GM21737 (cell line): ENCODE data around the gene TMEM200A.

Source experiments
- ATAC-seq: cut with Tn5 transposase; IDR thresholded peaks from one replicate; pipeline ENCODE4 v1.9.1; 2021; ENCODE audit warnings: mild to moderate bottlenecking, moderate library complexity; ENCODE audit not compliant: unreplicated experiment

TMEM200A gene

DNA sequence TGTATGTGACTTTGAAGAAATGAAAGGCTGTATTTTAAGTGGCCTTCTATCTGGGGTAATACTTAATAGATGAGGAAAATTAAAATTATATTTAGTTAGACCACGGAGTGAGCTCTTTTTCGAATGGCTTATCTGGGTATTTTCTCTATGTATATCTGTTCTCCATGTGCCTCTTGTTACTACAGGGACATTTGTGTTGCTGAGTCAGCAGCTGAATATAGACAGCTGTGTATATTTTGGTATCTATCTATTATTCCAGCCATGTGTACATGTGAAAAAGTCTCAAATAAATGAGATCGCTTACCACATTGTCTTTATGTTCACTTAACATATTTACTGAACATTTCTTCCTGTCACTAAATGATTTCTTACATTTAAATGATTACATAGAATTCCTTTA, 57.2 kb downstream of the TMEM200A start:
- ATAC-seq, result no peak

DNA sequence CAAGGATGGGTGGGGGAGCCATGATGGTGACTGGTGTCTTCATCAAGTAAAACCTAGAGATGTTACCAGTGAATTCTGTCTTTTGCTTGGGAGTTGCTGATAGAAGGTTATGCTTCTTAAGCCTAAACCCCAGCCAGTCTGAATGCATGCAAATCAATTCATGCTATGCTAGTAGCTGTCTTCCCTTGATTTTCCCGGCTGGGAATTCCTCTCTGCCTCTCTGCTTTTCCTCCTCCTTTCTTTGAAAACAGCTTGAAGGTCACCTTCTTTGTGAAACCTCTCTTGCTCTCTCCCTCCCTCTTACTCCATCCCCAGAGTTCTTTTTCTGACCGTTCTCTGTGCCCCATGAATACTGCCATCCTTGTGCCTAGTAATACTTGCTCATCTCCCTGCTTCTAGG, 58.9 kb downstream of the TMEM200A start:
- no peak for ATAC-seq

DNA sequence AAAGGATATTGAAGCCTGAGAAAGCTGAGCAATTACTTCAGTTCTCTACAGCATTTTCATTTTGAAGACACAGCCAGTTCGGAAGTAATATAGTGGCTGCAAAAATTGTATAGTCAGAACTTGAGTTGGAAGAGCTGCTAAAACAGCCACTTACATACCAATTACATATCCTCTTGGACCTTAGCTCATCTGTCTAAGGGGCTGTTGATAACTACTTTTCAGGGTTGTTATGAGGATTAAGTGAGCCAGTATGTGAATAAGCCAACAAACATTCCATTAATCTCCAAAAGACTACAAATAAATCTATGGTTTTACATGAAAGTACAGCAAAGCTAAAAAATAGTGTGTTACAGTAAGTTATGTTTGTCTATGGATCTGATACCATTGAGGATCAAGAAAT, 59.7 kb downstream of the TMEM200A start:
- no peak for ATAC-seq

DNA sequence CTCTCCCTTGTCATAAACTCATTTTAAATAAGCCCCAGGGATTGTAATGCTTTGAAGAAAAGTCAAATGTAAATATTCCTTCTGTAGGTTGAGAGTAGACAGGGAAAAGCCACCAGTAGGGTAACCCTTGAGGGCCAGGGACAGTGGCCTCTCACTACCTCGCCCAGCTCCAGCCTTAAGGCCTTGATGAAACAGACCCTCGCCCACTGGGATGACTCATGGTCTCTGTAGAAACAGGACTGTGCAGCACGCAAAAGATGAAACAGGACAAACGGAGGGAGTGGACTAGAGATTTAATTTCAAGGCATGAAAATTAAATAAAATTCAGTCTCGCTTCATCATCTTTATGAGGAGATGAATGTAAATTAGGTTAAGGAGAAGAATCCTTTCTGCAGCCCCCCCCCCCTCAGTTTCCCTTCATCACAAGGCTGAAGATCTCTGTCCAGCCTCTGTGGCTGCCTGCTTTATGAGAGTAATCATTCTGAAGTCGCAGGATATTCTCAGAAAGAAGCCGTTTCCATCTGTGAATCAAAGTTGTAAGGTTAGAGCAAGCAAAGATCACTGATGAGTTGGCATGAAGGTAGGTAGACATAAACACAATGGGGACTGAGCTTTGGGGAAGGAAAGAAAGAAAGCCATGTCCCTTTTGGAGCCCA, 60.4 kb downstream of the TMEM200A start:
- no peak for ATAC-seq

DNA sequence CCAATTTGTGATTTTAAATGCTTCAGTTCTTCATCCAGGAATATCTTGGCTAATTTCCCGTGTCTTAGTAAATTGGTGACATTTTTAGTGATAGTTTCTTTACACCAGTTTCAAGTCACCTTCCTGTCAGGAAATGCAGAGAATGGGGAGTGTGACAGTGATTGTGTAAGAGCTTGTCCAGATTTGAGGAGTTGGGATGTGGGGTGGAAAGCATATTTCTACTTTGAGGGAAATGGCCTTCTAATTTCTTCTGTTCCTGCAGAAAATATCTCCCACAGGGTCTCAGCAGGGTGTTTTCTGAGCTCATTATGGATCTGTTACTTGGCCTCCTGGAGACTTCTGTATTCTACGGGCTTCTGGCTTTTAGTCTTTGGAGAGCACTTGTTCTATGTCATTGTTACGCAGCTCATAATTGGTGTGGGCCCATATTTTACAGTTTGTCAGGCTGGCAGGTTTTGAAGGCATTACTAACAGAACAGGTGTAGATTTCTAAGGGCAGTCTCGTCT, 65.6 kb downstream of the TMEM200A start:
- ATAC-seq, result no peak

DNA sequence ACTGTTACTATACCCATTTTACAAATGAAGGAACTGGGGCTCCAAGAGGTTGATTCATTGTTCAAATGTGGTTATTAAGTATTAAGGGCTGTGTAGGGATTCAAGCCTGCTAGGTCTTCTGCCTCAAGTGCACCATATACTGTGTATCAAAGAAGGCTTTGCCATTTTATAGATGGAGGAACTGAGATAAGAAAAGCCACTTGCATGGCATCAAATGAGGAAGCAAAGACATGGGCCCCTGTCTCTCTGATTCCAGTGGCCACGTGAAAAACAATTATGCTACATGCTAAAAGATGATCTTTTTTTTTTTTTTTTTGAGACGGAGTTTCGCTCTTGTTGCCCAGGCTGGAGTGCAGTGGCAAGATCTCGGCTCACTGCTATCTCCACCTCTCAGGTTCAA, 67.0 kb downstream of the TMEM200A start:
- no peak for ATAC-seq

DNA sequence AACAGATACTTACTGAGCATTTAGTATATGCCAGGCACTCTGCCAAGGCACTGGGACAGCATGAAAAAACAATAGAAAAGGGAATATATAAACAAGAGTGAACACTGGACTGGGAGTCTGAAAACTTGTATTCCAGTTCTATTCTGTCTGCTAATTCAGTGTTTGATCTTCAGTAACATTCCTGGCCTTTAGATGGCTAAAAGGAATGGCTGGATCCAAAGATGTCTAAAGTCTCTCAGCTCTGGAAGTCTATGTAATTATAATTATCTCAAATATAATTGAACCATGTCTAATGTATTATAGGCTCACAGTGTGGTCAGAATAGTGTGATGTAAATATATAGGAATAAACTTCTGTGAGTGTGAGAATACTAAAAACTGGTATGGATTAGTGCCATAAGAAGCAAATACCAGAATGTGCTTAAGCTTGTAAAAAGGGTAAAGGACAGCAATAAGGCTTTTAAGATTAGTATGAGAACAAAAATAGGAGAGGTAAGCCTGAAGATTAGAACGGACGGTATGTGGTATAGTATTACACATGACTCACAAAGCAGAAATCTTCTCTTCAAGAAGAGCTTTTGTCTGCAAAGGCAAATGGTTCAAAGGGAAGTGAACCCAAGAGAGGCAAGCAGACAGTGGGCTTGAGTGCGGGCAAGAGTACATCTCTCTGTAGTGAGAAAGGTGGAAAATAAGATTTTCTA, 68.5 kb downstream of the TMEM200A start:
- no peak for ATAC-seq

DNA sequence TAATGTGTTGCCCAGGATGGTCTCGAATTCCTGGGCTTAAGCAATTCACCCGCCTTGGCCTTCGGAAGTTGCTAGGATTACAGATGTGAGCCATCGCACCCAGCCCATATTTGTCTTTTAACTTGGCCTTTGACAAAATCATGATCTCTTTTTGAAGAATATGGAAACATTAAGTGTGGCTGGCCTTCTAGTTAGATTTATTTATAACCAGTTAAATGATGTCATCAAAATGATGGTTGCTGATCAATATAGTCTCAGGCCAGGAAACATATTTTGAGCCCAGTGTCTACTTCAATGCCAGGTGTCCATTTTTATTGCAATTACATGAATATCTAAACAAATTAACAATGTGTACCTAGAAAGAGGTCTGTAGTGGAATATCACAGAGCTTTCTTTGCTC, 69.4 kb downstream of the TMEM200A start:
- no peak for ATAC-seq

DNA sequence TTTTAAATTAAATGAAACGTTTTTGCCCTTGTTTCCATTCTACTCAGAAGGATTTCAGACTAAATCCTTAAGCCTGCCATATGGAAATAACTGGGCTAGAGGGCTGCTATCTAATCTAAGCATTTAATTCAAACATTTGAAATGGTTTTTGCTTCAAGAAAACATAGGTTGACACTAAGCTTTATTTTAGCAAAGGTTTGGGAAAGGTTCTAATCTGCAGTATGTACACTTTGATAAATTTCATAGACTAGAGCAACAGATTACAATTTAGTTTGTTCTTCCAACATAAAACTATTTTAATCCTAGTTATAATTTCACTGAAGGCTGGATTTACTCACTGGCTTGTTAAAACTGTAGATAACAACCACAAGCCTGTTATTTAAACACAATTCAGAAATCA, 72.1 kb downstream of the TMEM200A start:
- ATAC-seq, result no peak

DNA sequence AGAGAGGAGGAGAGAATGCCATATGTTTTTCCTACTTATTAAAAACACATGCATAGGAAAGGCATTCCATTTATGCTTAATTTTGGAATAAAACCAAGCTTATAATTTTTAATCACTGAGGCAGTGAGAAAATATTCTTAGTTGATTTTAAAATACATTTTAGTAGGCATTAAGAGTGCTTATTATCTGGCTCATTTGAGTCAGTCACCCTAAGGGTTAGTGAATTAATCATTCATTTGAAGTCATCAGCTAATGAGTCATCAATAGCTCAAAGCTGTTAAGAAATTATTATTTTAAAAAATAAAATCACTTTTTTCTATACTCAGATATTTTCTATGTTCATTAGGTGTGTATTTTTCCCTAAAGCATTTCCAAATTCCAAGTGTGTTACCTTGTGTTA, 81.6 kb downstream of the TMEM200A start:
- ATAC-seq, result no peak

DNA sequence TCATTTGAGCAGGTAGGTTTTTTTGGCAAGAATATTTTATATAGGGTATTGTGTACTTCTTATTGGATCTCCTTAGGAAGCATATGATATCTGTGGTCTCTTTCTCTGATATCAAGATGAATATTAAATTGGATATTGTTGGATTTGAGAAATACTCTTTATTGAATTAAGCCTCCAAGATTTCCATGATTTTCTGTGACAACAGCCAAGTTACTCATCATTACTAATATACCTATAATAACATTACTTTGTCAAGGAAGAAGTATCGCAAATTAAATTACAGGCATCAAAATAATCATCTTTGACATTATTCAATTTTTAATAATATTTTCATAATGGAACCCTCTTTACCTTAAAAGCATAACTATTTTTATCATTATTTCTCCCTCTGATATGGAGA, 86.5 kb downstream of the TMEM200A start:
- ATAC-seq, result no peak

DNA sequence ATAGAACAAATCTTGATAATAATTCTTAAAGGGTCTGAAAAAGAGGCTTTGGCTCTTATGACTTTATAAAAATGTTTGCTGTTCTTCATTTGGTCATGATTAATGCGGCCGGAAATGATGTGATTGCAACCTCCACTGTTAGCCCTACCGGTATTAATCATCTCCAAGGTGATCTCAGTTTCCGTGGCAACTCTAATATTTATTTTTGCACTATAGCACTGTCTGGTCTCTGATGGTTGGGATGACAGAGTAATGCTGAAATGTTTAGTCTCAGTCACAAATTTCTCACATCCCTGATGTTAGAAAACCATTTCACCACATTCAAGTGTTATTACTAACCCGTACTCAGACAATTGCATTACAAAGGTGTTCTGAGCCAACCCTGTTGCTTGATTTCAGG, 87.4 kb downstream of the TMEM200A start:
- no peak for ATAC-seq

DNA sequence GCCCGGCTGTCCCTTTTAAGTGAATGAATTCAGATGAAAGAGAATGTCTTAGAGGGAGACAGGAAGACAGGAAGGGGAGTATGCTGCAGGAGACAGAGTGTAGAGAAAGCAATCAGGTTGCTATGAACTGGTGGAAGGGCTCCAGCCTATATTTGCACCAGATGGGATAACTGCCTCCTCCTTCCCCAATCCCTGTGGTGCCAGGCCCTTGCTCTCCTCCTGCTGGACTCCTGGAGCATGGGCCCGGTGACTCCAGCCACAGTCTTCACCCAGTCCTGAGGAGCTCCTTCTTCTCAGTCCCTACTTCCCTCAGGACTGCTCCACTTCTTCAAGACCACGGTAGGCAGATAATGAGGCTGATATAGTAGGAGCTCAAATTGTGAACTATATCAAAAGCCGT, 91.8 kb downstream of the TMEM200A start:
- ATAC-seq, result no peak

DNA sequence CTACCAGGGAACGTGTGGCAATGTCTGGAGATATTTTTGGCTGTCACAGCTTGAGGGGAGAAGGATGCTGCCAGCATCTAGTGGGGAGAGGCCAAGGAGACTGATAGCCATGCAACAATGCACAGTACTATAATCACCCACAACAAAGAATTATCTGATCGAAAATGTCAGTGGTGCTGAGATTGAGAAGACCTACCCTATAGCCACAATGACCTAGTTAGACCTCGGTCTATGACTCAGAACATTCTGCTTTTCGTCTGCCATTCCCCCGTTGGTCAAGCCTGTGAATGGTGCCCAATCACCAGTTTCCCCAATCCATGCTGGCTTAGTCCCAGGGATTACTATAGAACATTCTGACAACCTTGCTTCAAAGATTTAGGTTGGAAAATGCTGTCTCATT, 93.5 kb downstream of the TMEM200A start:
- ATAC-seq, result no peak

DNA sequence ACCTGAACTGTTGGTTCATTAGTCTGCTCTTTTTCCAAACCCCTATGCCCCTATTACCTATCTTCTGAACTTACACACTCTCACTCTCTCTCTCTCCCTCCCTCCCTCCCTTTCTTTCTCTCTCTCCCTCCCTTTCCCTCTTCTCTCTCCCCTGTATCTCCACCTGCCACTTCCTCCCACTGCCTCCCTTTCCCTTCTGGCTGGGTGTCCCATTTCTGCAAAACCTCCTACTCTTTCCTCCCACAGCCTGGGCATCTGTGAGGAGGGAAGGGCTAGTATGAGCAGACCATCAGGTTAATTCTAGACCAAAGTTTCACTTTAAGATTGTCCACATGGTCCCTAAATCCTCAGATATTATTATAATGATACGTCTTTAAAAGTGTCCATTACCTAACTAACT, 95.1 kb downstream of the TMEM200A start:
- ATAC-seq, result no peak

DNA sequence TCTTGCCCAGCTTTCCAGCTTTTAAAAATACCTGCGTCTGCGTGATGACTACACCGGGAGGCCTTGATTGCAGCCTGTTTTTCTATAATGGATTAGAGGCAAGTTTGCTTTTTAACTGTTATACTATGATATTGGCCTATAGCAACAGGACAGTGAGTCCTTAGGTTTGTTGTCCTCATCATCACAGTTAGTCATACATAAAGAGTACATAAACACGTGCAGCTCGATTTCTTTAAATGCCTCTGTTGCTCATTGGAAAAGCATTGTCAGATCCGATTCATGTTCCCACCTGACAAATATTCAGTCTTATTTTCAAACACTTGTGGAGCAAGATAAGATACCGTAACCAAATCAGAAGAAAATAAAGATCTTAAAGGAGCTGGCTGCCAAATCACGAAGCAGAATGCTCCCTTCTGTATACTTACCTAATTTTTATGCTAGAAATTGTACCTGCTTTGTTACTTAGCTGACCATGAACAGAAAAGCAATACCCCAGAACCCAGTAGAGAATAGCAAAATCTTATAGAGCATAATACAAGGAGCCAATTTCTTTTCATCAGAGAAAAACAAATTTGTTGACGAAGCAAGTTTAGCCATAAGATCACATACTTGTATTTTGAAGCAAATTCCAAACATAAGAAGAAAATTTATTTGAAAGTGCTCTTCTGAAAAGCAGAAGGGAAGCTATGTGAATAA, 100.4 kb downstream of the TMEM200A start:
- ATAC-seq, result no peak

DNA sequence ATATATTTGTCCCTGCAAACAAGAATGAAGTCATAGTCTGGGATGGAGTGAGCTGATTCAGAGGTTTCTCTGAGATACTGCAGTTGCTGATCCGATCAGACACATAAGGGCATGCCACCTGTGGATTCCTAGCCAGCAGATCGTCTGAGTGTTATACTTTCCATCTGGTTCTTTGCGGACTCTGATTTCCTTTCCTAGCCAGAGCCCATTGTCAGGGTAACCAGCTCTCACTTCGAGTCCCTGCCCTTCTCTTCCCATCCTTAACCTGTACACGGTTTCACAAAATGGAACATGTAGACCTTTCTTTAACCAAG, 100.9 kb downstream of the TMEM200A start:
- no peak for ATAC-seq

DNA sequence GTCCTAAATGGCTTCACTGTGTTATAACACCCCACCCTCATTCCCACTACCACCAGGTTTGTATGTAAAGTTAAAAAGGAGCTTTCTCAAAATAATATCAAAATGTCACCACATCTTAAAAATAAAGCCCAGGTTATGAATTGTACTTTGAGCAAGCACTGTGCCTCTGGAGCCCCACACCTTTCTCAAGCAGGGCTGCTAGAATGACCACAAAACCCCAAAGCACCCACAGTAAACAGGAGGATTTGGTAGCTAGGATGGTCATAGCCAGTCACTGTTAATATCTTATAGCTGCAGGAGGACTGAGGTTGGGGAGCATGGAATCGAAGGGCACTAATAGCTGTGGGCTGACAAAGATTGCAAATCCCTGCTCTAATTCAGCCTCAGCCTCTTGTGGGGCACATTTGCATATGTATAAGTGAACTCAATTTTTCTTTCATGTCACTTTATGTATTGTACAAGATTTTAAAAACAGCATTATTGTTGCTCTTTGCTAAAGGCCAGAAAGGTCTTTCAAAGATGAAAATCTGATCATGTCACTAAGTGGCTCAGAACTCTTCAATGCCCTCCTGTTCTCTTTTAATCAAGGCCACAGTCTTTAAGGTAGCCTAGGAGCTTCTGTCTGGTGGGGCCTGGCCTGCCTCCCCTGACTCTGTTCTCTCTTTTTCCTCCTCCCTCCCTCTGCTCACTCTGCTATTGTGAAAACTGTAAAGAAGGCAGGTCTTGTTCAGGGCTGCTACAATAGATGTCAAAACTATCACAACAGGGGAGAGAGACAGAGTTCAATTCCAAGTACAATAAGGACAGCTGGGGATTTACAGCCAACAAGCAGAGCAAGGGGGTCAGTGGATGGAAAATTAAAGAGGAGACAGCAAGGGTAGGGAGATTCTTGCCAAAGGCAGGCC, 101.6 kb downstream of the TMEM200A start:
- ATAC-seq, result no peak

DNA sequence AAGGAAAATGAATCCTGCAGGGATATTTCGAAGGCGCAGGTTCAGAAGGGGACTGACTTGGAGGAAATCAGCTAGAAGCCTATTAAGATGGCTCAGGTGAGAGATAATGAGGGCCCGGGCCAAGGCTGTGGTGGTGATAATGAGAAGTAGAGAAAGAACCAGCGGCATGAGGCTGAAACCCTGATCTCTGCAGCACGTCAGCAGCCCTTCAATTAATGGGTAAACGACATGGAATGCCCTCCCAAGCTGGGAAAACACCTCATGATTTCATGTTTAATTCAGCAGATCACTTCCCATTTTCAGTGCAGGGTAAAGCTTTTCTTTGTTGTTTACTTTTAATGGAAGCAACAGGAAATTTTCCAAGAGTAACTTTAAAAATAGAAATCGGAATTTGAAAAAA, 104.9 kb downstream of the TMEM200A start:
- ATAC-seq, result no peak

DNA sequence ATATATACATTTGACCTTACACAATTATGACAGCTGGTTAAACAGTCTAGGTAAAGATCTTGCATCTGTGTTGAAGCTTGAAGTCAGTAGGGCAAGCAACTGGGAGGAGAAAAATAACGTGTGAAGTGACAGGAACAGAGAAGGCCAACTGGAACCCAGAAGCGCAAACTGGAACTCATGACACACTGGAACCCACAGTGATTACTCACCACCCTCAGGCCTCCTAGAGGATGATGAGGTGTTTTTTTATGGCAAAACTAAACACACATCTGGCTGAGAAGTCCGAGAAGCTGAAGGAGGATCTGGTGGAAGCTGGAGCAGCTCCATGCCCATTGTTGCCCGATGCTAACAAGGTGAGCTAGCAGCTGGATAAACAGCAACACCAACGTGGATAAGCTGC, 108.1 kb downstream of the TMEM200A start:
- ATAC-seq, result no peak

DNA sequence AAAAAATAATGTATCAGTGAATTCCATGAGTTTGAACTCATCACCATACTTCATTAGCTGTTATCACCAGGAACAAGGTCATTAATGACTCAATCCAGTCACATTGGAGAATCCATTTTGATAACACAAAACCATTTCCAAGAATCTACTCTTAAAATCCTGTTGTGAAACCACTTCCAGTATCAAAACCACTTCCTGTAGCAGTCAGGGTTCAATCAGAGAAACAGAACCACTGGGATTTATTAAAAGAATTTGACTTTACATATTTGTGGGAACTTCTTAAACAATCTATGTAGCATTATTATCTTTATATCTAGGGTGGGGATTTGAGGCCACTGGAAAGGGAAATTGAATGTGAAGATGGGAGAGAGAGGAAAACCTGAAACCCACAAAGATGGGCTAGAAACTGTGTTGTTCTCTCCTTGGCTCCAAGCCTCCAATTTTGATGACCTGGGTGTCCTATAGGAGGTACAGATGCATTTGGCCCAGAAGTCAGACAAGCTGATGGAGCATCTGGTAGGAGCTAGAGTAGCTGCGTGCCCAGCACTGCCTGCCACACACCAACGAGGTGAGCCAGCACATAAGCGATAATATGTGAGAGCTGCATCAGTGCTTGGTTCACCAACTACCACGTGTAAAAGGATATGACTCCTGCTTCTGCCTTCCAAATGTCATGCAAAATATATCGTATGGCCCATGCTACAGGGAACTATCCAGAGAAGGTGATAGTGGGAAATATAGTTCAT, 117.0 kb downstream of the TMEM200A start:
- ATAC-seq, result no peak
